GM21515 (cell line): ENCODE data around the gene CHMP4A.

Experiments
- ATAC-seq: cut with Tn5 transposase; IDR thresholded peaks from one replicate; pipeline ENCODE4 v1.9.1; 2021; ENCODE audit not compliant: unreplicated experiment

Gene CHMP4A

GRCh38 chr14:24179961-24180796 is 33.1 kb downstream of the CHMP4A start:
- no peak for ATAC-seq

GRCh38 chr14:24179294-24179960 is 33.9 kb downstream of the CHMP4A start:
- ATAC-seq, result no peak

GRCh38 chr14:24178399-24179178 is 34.7 kb downstream of the CHMP4A start:
- no peak for ATAC-seq

GRCh38 chr14:24177891-24178290 is 35.4 kb downstream of the CHMP4A start:
- ATAC-seq, result no peak

- ATAC-seq, result no peak
Measured at GRCh38 chr14:24177041-24177825, 36.1 kb downstream of the CHMP4A start.

GRCh38 chr14:24176599-24176998 is 36.7 kb downstream of the CHMP4A start:
- no peak for ATAC-seq

GRCh38 chr14:24172871-24173281 is 40.4 kb downstream of the CHMP4A start:
- ATAC-seq, result no peak

GRCh38 chr14:24172261-24172860 is 40.9 kb downstream of the CHMP4A start:
- ATAC-seq, result no peak

- ATAC-seq, result peak; percentile 79
Measured at GRCh38 chr14:24171422-24172260, 41.6 kb downstream of the CHMP4A start, which contains the start of gene REC8. TSS of gene REC8 (plus strand) at chr14:24172080. CDS start at chr14:24172553, 473 bp downstream.

- no peak for ATAC-seq
Measured at GRCh38 chr14:24167469-24168114, 45.7 kb downstream of the CHMP4A start.

- ATAC-seq, result no peak
Measured at GRCh38 chr14:24165785-24166184, 47.5 kb downstream of the CHMP4A start.

- ATAC-seq, result no peak
Measured at GRCh38 chr14:24164518-24164991, 48.7 kb downstream of the CHMP4A start.

- no peak for ATAC-seq
Measured at GRCh38 chr14:24162093-24162492, 51.2 kb downstream of the CHMP4A start.

- ATAC-seq, result peak; percentile 77
Measured at GRCh38 chr14:24160850-24161804, 52.2 kb downstream of the CHMP4A start, which contains the start of gene IRF9. TSS of gene IRF9 (plus strand) at chr14:24161265. CDS start at chr14:24162145, 880 bp downstream.

- ATAC-seq, result no peak
Measured at GRCh38 chr14:24160499-24160849, 52.8 kb downstream of the CHMP4A start.

GRCh38 chr14:24159777-24160498 is 53.4 kb downstream of the CHMP4A start:
- no peak for ATAC-seq
